Heart right ventricle (tissue), 16 donors: ENCODE data around the gene ASH1L. TPM values are rescaled to one million over a fixed set of nuclear protein-coding genes. Genes with fewer than 3 reads are reported as not detected.
"Not testable (repeated sequence)": the region's sequence is repeated elsewhere in the genome, so short reads cannot be mapped to it uniquely, and the experiment has no call there.

Experiments
- ATAC-seq, 8 donors: fragments of 200-7000 bp; cut with Tn5 transposase; one replicate each; pipeline ENCODE4 v1.9.1; 2020; ENCODE audit warnings: mild to moderate bottlenecking in 8 of 8, moderate library complexity in 8 of 8, moderate number of reproducible peaks in 1 of 8
- DNase-seq, 2 donors: peaks; one replicate each; pipeline ENCODE4 v3.0.0-alpha.2; 2020
- H3K27ac ChIP-seq, 10 donors: fragments of 200-600 bp; sonication (generic) in 2 of 10; one replicate each; pipeline versions ENCODE4 v1.5.0 to v1.8.0; 2020 to 2022; ENCODE audit warnings: mild to moderate bottlenecking in 3 of 10
- H3K27me3 ChIP-seq, 7 donors: fragments of 200-600 bp; one replicate each; pipeline ENCODE4 v1.8.0; 2021 to 2022; ENCODE audit warnings: mild to moderate bottlenecking in 2 of 7
- H3K36me3 ChIP-seq, 9 donors: fragments of 200-600 bp; sonication (generic) in 1 of 9; one replicate each; pipeline versions ENCODE4 v1.5.0 to v1.8.0; 2020 to 2022; ENCODE audit warnings: mild to moderate bottlenecking in 2 of 9
- H3K4me1 ChIP-seq, 9 donors: fragments of 200-600 bp; sonication (generic) in 1 of 9; one replicate each; pipeline versions ENCODE4 v1.5.0 to v1.8.0; 2020 to 2022; ENCODE audit warnings: mild to moderate bottlenecking in 4 of 9
- H3K4me3 ChIP-seq, 10 donors: fragments of 200-600 bp; sonication (generic) in 2 of 10; one replicate each; pipeline versions ENCODE4 v1.5.0 to v1.8.0; 2020 to 2022; ENCODE audit warnings: mild to moderate bottlenecking in 7 of 10, moderate library complexity in 2 of 10
- H3K9me3 ChIP-seq, 11 donors: fragments of 200-600 bp in 10 of 11; sonication (generic) in 2 of 11; one replicate each; pipeline versions ENCODE4 v1.5.0 to v1.8.0; 2013 to 2022; ENCODE audit warnings: mild to moderate bottlenecking in 2 of 11, control low read depth in 1 of 11, moderate library complexity in 1 of 11
- WGBS, 2 donors: extraction: QIAGEN DNeasy Blood & Tissue Kit; methylation state at CpG; one replicate each; pipeline ENCODE4 v1.1.7; 2013; ENCODE audit warnings: inconsistent platforms in 1 of 2; 5-methylcytosine and 5-hydroxymethylcytosine counted together
- intact Hi-C, 10 donors: fragments of 100-400 bp; cut with DNase I; formaldehyde crosslinking; loops; one replicate each; pipeline versions ENCODE4 v1.11.1 to v1.14.2; 2022
- polyA plus RNA-seq, 2 donors: library from polyadenylated mRNA; stranded (reverse); fragments of 200-250 nt; gene quantifications; one replicate each; pipeline ENCODE4 v1.2.3, GENCODE V29; 2013
- total RNA-seq, 10 donors: library from RNA; stranded (reverse); fragmentation: NEBNext Ultra II Directional in 3 of 10; extraction: Animal tissue kit (Norgen Biotek cat#: 25700) in 3 of 10; gene quantifications; one replicate each; pipeline versions ENCODE4 v1.2.1 to v1.2.4, GENCODE V29; 2021 to 2023
- TF ChIP-seq, protein P1 (sequence below), 9 donors: fragments of 200-600 bp; sonication (generic) in 2 of 9; IDR thresholded peaks; one replicate each; pipeline versions ENCODE4 v1.5.0 to v1.8.0; 2021 to 2022; ENCODE audit warnings: antibody characterized with exemption in 9 of 9, mild to moderate bottlenecking in 5 of 9, moderate library complexity in 1 of 9
- donor health status: Arrhythmogenic right ventricular cardiomyopathy.
- donor health status: ischemic (EF 13 %, LVEDD 7.1; RV severe dilation, severe dysfunction).
- donor health status: healthy with polysubstance abuse.
- donor health status: DM: no; HTN: yes; CAD: no.
- donor health status: DM: no; HTN: no; CAD: no.
- donor health status: ischemic (EF 25% LVEDD 6.9; RV normal size, moderate dysfunction).
- donor health status: ischemic (EF 25% LVEDD 5.7; RV mildly dilated, moderate dysfunction).
- donor health status: healthy.
- donor health status: DM: yes; HTN: yes; CAD: no.
- donor health status: Ischemic cardiomyopathy.
- donor health status: ischemic (EF 35%, LVEDD 5.7; RV mildly dilated, moderate dysfunction).
- donor health status: nonischemic (EF 11% LVEDD 7.7; RV severe dilation, severe dysfunction).
- donor health status: DM: yes; HTN: yes; CAD: no.
- donor health status: PGD.
- donor health status: ischemic (EF 29% LVEDD 5.4; RV normal size, mild dysfunction).
- donor health status: nonischemic (EF 23%, LVEDD 6.1; RV moderate dilation, normal function).

Gene ASH1L
- total and polyA plus RNA-seq, 12 donors, result 5.1 to 56.8 (median 47.3) TPM

GRCh38 chr1:155570593-155570990, 8.0 kb upstream of the ASH1L start:
- TF ChIP-seq, protein P1, sequence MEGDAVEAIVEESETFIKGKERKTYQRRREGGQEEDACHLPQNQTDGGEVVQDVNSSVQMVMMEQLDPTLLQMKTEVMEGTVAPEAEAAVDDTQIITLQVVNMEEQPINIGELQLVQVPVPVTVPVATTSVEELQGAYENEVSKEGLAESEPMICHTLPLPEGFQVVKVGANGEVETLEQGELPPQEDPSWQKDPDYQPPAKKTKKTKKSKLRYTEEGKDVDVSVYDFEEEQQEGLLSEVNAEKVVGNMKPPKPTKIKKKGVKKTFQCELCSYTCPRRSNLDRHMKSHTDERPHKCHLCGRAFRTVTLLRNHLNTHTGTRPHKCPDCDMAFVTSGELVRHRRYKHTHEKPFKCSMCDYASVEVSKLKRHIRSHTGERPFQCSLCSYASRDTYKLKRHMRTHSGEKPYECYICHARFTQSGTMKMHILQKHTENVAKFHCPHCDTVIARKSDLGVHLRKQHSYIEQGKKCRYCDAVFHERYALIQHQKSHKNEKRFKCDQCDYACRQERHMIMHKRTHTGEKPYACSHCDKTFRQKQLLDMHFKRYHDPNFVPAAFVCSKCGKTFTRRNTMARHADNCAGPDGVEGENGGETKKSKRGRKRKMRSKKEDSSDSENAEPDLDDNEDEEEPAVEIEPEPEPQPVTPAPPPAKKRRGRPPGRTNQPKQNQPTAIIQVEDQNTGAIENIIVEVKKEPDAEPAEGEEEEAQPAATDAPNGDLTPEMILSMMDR (IDR thresholded peaks at IDR 0.05), result no peak
- H3K4me3 ChIP-seq, result no peak overlapping the region
- WGBS, 2 donors, result 52 to 55% methylated on average over 4 of the region's 4 CpGs
- H3K9me3 ChIP-seq, result no peaks in the 10 kb centered on the region
- no peak overlapping the region for H3K27ac ChIP-seq
- peaks cover 0 to 11% (median 8%) of the 10 kb centered on the region in 9 donors for H3K4me1 ChIP-seq
- DNase-seq (no peak), ATAC-seq (no peak)
- H3K36me3 ChIP-seq, result peaks cover 0 to 30% (median 0%) of the 10 kb centered on the region in 9 donors
- H3K27me3 ChIP-seq, result no peaks in the 10 kb centered on the region
- intact Hi-C loops, result no loop called here

DNA sequence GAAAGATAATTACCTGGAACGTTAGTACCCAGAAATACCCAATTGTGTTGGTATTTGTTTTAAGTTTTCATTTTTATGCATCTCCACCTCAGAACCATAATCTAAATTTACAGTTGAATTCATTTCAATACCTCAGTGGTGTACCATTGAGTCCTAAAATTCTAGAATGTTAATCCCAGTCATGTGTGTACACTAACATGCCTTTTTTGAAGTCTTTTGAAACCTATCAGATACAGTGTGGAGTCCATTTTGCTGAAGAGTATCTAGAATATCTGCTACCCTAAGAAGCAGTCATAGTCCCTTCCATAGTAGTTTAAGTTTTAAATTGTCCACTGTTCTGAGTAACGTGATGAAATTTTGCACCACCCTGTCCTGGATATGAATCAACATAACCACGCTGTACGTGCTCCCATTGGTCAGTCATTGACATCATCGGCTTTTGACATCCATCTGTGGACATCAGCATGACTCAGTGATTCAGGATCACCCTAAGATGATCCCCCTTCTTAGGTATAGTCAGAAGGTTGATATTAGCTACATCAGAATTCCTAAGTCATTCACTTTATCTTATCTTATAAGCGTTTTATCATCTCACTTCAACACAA, 7.5 kb upstream of the ASH1L start:
- DNase-seq, result no peak
- Histone ChIP-seq H3K36me3 (peaks cover 0 to 31% (median 0%) of the 10 kb centered on the region in 9 donors), H3K4me3 (no peak overlapping the region), H3K9me3 (no peaks in the 10 kb centered on the region), H3K4me1 (peaks cover 0 to 15% (median 8%) of the 10 kb centered on the region in 9 donors), H3K27ac (no peak overlapping the region), H3K27me3 (no peaks in the 10 kb centered on the region)
- TF ChIP-seq, protein P1 (IDR thresholded peaks at IDR 0.05), result no peak
- 63 to 76% methylated on average over 6 of the region's 6 CpGs for WGBS, 2 donors
- ATAC-seq, result peak in 1 of 8 donors; percentile 57
- intact Hi-C loops, result loop anchor here in 1 of 10 donors (5.0 kb wide), 1 partner anchor 183 kb away; no protein-coding TSS in a partner anchor

GRCh38 chr1:155563377-155564022, 897 bp upstream of the ASH1L start:
- Histone ChIP-seq H3K36me3 (peaks cover 0 to 17% (median 0%) of the 10 kb centered on the region in 9 donors), H3K4me1 (peaks cover 8 to 40% (median 35%) of the 10 kb centered on the region in 9 donors), H3K27ac (peak overlapping the region; percentile 92 to 100 (median 98)), H3K4me3 (peak overlapping the region; percentile 91 to 98 (median 96))
- not testable (repeated sequence) for H3K9me3 ChIP-seq, H3K27me3 ChIP-seq, DNase-seq
- peak in 1 of 8 donors; percentile 10 for ATAC-seq
- intact Hi-C loops, result loop anchor here in 1 of 10 donors (2.0 kb wide), 1 partner anchor 185 kb away; no protein-coding TSS in a partner anchor
- 0% methylated on average over 19 of the region's 19 CpGs for WGBS, 2 donors

DNA sequence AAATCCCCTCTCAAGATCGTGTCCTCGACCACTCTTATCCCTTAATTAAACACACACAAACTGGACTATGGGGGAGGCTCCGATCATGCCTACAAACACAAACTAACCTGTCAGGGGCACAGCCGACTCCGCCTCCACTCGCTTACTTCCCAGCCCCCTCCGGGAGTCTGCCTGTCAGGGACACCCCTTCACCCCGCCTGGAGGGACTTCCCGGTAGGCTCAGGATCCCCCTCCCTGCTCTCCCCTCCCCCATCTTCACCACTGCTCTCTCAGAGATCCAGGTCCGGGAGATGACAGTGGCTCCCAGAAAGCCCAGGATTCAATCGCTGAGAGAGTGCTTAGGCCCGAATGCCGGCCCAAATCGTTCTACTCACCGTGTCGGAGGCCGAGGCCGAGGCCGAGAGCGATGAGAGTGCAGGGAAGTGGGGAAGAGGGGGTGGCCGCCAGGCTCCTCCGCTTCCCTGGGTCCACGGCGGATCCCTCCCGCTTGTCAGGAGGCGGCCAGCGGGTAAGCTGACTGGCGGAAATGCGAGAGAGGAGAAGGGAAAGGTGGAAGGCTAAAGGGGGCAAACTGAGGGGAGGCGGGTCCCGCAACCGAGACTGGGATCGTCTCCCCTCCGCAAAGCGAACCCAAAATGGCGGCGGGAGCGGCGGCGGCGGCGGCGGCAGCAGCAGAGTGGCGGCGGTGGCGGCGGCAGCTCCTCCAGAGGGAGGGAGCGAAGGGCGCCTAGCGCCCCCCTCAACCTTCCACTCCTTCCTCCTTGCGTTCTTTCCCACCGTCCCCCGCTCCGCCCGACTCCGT, 623 bp downstream of the ASH1L start:
- peak; percentile 25 to 59 for DNase-seq
- H3K27me3 ChIP-seq, H3K9me3 ChIP-seq: not testable (repeated sequence)
- Histone ChIP-seq H3K4me3 (peak overlapping the region; percentile 91 to 98 (median 96)), H3K4me1 (peaks cover 8 to 52% (median 42%) of the 10 kb centered on the region in 9 donors), H3K36me3 (peaks cover 0 to 18% (median 0%) of the 10 kb centered on the region in 9 donors), H3K27ac (peak overlapping the region; percentile 92 to 100 (median 98))
- intact Hi-C loops, result loop anchor here in 1 of 10 donors (2.0 kb wide), 1 partner anchor 183 kb away; no protein-coding TSS in a partner anchor
- peak; percentile 34 to 75 (median 58) for ATAC-seq
- WGBS, 2 donors, result 0 to 1% methylated on average over 32 to 48 of the region's 56 CpGs

DNA sequence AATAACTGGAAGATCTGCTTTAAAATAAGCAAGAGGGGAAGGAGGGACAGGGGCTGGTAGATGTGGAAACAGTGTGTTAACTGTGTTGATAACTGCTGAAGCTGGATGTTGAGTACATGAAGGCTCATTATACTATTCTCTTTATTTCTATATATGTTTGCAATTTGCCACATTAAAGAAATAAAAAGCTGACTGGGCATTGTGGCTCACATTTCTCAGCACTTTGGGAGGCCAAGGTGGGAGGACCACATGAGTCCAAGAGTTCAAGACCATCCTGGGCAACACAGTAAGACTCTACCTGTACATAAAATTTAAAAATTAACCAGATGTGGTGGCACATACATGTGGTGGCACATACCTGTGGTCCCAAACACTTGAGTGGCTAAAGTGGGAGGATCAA, 6.7 kb downstream of the ASH1L start:
- H3K36me3 ChIP-seq, result peaks cover 0 to 35% (median 0%) of the 10 kb centered on the region in 9 donors
- DNase-seq (no peak), ATAC-seq (no peak)
- H3K4me1 ChIP-seq, result peaks cover 0 to 47% (median 25%) of the 10 kb centered on the region in 9 donors
- no peaks in the 10 kb centered on the region for H3K9me3 ChIP-seq
- TF ChIP-seq, protein P1 (IDR thresholded peaks at IDR 0.05), result no peak
- intact Hi-C loops, result loop anchor here in 1 of 10 donors (10.0 kb wide), 1 partner anchor 61 kb away; no protein-coding TSS in a partner anchor
- H3K27me3 ChIP-seq, result no peaks in the 10 kb centered on the region
- H3K27ac ChIP-seq, result no peak overlapping the region
- H3K4me3 ChIP-seq, result no peak overlapping the region
